Measurements from ENCODE around the gene LGI4.

Gene LGI4

GRCh38 chr19:35149463-35149862, 14.6 kb upstream of the LGI4 start:
- no peaks in the 10 kb centered on the region for H3K79me2 ChIP-seq (ENCODE audit: control insufficient read depth, insufficient read depth, low read length, unreplicated experiment)
- H3K36me3 ChIP-seq (ENCODE audit: insufficient read depth, low read length) = no peaks in the 10 kb centered on the region
- H3K4me1 ChIP-seq (ENCODE audit: control insufficient read depth, insufficient read depth, low read length, unreplicated experiment) = no peaks in the 10 kb centered on the region
- no peak overlapping the region for H3K4me3 ChIP-seq (ENCODE audit: low read depth, low read length)
- H2AFZ ChIP-seq (ENCODE audit: low read length, unreplicated experiment) = no peak overlapping the region
- H3K27me3 ChIP-seq (ENCODE audit: insufficient read depth, low read length) = no peaks in the 10 kb centered on the region
- no peak overlapping the region for H3K27ac ChIP-seq (ENCODE audit: low read depth, low read length)

- no peaks in the 10 kb centered on the region for H3K4me1 ChIP-seq (ENCODE audit: control insufficient read depth, insufficient read depth, low read length, unreplicated experiment)
- no peaks in the 10 kb centered on the region for H3K36me3 ChIP-seq (ENCODE audit: insufficient read depth, low read length)
Observed at GRCh38 chr19:35146746-35147459, 12.0 kb upstream of the LGI4 start.

GRCh38 chr19:35144600-35145436, 10.0 kb upstream of the LGI4 start:
- no peak overlapping the region for H3K27ac ChIP-seq (ENCODE audit: low read depth, low read length)
- no peaks in the 10 kb centered on the region for H3K36me3 ChIP-seq (ENCODE audit: insufficient read depth, low read length)
- no peaks in the 10 kb centered on the region for H3K79me2 ChIP-seq (ENCODE audit: control insufficient read depth, insufficient read depth, low read length, unreplicated experiment)
- H2AFZ ChIP-seq (ENCODE audit: low read length, unreplicated experiment) = no peak overlapping the region
- no peaks in the 10 kb centered on the region for H3K27me3 ChIP-seq (ENCODE audit: insufficient read depth, low read length)
- H3K4me3 ChIP-seq (ENCODE audit: low read depth, low read length) = no peak overlapping the region
- H3K4me1 ChIP-seq (ENCODE audit: control insufficient read depth, insufficient read depth, low read length, unreplicated experiment) = peaks cover 3% of the 10 kb centered on the region

More at GRCh38 chr19:35146746-35147459, 12.0 kb upstream of the LGI4 start:
- Histone ChIP-seq H3K27ac (ENCODE audit: low read depth, low read length) (no peak overlapping the region), H3K79me2 (ENCODE audit: control insufficient read depth, insufficient read depth, low read length, unreplicated experiment) (no peaks in the 10 kb centered on the region), H3K27me3 (ENCODE audit: insufficient read depth, low read length) (no peaks in the 10 kb centered on the region), H3K4me3 (ENCODE audit: low read depth, low read length) (no peak overlapping the region), H2AFZ (ENCODE audit: low read length, unreplicated experiment) (no peak overlapping the region)

GRCh38 chr19:35144259-35144599, 9.4 kb upstream of the LGI4 start:
- Histone ChIP-seq H3K27me3 (ENCODE audit: insufficient read depth, low read length) (no peaks in the 10 kb centered on the region), H3K36me3 (ENCODE audit: insufficient read depth, low read length) (no peaks in the 10 kb centered on the region), H3K4me1 (ENCODE audit: control insufficient read depth, insufficient read depth, low read length, unreplicated experiment) (peaks cover 3% of the 10 kb centered on the region), H3K79me2 (ENCODE audit: control insufficient read depth, insufficient read depth, low read length, unreplicated experiment) (no peaks in the 10 kb centered on the region), H3K4me3 (ENCODE audit: low read depth, low read length) (no peak overlapping the region), H2AFZ (ENCODE audit: low read length, unreplicated experiment) (no peak overlapping the region), H3K27ac (ENCODE audit: low read depth, low read length) (no peak overlapping the region)

DNA sequence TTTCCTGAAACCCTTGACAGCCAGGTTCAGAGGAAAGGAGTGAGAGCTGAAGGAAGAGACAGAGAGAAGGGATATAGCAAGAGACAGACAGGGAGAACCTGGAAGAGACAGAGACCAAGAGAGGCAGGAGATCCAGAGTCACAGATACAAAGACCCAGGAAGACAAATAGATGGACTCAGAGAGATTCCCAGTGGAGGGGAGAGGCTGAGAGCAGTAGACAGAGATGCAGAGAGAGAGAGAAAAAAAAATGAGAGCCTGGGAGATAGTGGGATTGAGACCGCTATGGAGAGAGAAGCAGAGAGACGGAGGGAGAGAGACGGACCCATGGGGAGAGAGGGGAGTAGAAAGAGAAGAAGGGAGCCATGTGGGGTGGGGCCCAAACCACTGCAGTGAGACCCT, 9.0 kb upstream of the LGI4 start:
- Histone ChIP-seq H3K27me3 (ENCODE audit: insufficient read depth, low read length) (no peaks in the 10 kb centered on the region), H3K36me3 (ENCODE audit: insufficient read depth, low read length) (no peaks in the 10 kb centered on the region), H3K4me1 (ENCODE audit: control insufficient read depth, insufficient read depth, low read length, unreplicated experiment) (peaks cover 3% of the 10 kb centered on the region), H3K79me2 (ENCODE audit: control insufficient read depth, insufficient read depth, low read length, unreplicated experiment) (no peaks in the 10 kb centered on the region), H3K4me3 (ENCODE audit: low read depth, low read length) (no peak overlapping the region), H2AFZ (ENCODE audit: low read length, unreplicated experiment) (no peak overlapping the region), H3K27ac (ENCODE audit: low read depth, low read length) (no peak overlapping the region)

DNA sequence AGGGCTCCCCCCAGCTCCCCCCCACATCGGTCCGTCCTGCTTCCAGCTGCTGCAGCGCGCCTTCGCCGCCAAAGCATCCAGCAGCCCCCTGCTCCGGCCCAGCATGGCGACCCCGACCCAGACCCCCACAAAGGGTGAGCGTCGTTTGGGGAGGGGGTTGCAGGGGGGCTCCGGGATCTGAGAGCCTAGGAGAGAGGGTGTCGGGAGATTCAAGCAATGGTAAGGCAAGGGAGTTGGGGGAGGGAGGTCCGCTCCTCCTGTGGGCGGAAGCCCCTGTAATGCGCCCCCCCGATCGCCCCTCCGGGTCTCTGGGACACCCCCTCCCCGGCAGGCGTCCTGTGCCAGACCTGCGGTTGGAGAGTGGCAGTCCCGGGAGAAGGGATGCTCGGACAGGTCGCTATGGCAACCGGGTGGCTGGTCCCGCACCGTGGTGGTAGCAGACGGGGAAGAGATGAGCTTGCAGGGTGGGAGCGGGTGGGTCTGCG, 8.4 kb upstream of the LGI4 start, which contains the start of gene FXYD7:
TSS of gene FXYD7 (plus strand) at position 25 of the 485 bp plus-strand sequence. CDS start at position 104, 79 bp downstream.
- Histone ChIP-seq H3K4me1 (ENCODE audit: control insufficient read depth, insufficient read depth, low read length, unreplicated experiment) (peaks cover 3% of the 10 kb centered on the region), H3K27ac (ENCODE audit: low read depth, low read length) (no peak within 1 kb of the TSS)

DNA sequence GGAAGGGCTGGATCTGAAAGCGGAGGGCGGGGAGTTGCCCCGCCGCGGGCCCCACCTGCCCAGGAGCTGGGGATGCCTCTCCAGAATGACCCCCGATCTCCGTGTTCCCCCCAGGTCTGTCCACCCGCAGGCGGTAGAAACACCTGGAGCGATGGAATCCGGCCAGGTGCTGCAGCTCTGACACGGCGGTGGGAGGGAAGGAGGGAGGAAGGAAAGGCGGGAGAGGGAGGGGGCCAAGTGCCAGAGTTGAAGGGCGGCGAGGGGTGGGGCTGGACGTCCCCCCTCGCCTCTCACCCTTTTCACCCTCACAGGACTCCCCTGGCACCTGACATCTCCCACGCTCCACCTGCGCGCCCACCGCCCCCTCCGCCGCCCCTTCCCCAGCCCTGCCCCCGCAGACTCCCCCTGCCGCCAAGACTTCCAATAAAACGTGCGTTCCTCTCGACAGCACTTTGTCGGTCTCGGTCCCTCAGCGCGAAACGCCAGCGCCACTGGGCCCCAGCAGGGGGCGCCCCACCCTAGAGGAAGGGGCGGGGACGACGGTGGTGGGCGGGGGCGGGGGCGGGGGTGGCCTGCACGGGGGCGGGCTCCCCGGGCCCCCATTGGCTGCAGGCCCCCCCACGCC, 7.9 kb upstream of the LGI4 start:
- Histone ChIP-seq H3K79me2 (ENCODE audit: control insufficient read depth, insufficient read depth, low read length, unreplicated experiment) (no peaks in the 10 kb centered on the region), H3K4me3 (ENCODE audit: low read depth, low read length) (no peak overlapping the region), H3K27me3 (ENCODE audit: insufficient read depth, low read length) (no peaks in the 10 kb centered on the region), H3K36me3 (ENCODE audit: insufficient read depth, low read length) (no peaks in the 10 kb centered on the region), H3K27ac (ENCODE audit: low read depth, low read length) (no peak overlapping the region), H2AFZ (ENCODE audit: low read length, unreplicated experiment) (no peak overlapping the region), H3K4me1 (ENCODE audit: control insufficient read depth, insufficient read depth, low read length, unreplicated experiment) (peaks cover 3% of the 10 kb centered on the region)

More for the DNA sequence above, 8.4 kb upstream of the LGI4 start, which contains the start of gene FXYD7:
- no peak within 1 kb of the TSS for H3K4me3 ChIP-seq (ENCODE audit: low read depth, low read length)
- H3K79me2 ChIP-seq (ENCODE audit: control insufficient read depth, insufficient read depth, low read length, unreplicated experiment) = no peaks in the 10 kb centered on the region
- H3K36me3 ChIP-seq (ENCODE audit: insufficient read depth, low read length) = no peaks in the 10 kb centered on the region
- no peaks in the 10 kb centered on the region for H3K27me3 ChIP-seq (ENCODE audit: insufficient read depth, low read length)
- no peak within 1 kb of the TSS for H2AFZ ChIP-seq (ENCODE audit: low read length, unreplicated experiment)

DNA sequence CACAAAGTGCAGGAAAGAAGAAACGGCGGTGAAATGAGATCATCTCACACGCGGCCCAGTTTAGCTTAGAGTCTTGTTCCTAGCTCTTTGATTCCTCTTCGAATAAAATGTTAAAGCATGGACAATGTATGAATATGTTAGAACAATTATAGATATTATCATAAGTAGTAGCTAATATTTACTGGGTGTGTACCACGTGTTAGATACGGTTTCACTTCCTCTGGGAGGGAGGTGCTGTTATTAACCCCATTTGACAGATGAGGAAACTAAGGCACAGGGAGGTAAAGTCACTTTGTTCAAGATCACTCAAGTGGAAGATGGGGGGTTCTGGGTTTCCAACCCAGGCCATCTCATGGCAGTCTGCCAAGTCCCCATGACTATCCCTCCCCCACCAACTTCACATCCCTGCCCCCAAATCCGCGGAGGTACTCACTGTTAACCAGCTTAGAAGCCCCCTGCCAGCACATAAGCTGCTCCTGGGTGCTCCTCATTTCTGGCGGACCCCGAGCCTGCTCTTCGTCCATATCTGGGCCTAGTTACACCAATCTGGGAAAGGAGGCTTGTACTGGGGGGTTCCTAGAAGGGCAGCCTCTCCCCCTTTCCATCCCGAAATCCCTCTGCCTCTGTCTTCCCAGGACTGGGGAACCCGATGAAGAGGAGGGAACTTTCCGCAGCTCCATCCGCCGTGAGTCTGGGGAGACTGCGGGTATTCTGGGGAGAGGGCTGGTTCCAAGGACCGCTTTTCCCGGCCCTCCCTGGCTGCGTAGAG, 7.2 kb upstream of the LGI4 start:
- Histone ChIP-seq H3K4me3 (ENCODE audit: low read depth, low read length) (no peak overlapping the region), H3K36me3 (ENCODE audit: insufficient read depth, low read length) (no peaks in the 10 kb centered on the region), H3K4me1 (ENCODE audit: control insufficient read depth, insufficient read depth, low read length, unreplicated experiment) (peaks cover 3% of the 10 kb centered on the region), H3K27me3 (ENCODE audit: insufficient read depth, low read length) (no peaks in the 10 kb centered on the region), H2AFZ (ENCODE audit: low read length, unreplicated experiment) (no peak overlapping the region), H3K27ac (ENCODE audit: low read depth, low read length) (no peak overlapping the region), H3K79me2 (ENCODE audit: control insufficient read depth, insufficient read depth, low read length, unreplicated experiment) (no peaks in the 10 kb centered on the region)

GRCh38 chr19:35140962-35141836, 6.3 kb upstream of the LGI4 start:
- H3K27ac ChIP-seq (ENCODE audit: low read depth, low read length) = no peak overlapping the region
- H3K4me1 ChIP-seq (ENCODE audit: control insufficient read depth, insufficient read depth, low read length, unreplicated experiment) = peaks cover 3% of the 10 kb centered on the region
- no peaks in the 10 kb centered on the region for H3K27me3 ChIP-seq (ENCODE audit: insufficient read depth, low read length)
- H3K4me3 ChIP-seq (ENCODE audit: low read depth, low read length) = no peak overlapping the region
- H3K36me3 ChIP-seq (ENCODE audit: insufficient read depth, low read length) = no peaks in the 10 kb centered on the region
- H2AFZ ChIP-seq (ENCODE audit: low read length, unreplicated experiment) = no peak overlapping the region
- H3K79me2 ChIP-seq (ENCODE audit: control insufficient read depth, insufficient read depth, low read length, unreplicated experiment) = no peaks in the 10 kb centered on the region

Measured in ACC112 (cell line).